Smooth muscle cell of the umbilical artery (primary cell): Measurements from ENCODE around the gene NT5C3B. TPM values are rescaled to one million over a fixed set of nuclear protein-coding genes. Genes with fewer than 3 reads are reported as not detected.

ENCODE experiments used
- total RNA-seq: library from RNA; depleted of rRNA; stranded (reverse); fragments of >200 nt; gene quantifications from 2 replicates; pipeline ENCODE4 v1.2.3, GENCODE V29; 2014

NT5C3B gene
- 35.4 and 44.5 TPM in 2 replicates for total RNA-seq

DNA sequence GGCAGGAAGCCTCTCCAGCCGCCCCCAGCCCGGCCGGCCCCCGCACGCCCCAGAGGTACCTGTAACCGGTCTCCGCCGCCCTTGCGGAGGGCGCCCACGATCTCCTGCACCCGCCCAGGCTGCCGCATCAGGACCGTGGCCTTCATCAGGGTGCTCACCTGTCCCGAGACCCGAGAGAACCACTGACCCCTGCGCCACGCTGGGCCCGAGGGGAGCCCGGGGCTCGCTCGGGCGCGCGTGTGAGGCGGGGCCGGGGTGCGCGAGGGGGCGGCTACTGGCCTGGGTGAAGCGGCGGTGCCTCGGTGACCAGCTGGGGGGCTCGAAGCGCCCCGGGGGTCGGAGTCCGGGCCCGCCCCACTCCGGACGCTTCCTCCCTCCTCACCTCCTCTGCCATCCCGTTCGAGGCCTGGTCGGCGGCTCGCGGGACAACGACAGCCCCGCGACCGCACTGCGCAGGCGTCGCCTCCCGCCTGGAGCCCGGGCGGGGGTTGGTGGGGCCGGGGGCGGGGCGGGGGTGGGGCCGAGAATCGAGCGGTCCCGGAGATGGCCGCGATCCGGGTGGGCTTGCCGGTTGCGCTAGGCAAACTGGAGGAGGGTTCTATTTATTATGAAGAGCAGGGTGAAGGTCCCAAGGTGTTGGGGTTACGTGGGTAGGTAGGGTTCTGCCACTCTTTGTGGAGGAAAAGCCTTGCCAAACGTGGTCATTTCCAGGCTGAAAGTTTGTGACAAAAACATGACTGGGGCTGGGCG is at the start of gene NT5C3B:
Gene NT5C3B (minus strand): TSS at position 433 of the 750 bp plus-strand sequence. CDS start 39 bp downstream, at position 394.

DNA sequence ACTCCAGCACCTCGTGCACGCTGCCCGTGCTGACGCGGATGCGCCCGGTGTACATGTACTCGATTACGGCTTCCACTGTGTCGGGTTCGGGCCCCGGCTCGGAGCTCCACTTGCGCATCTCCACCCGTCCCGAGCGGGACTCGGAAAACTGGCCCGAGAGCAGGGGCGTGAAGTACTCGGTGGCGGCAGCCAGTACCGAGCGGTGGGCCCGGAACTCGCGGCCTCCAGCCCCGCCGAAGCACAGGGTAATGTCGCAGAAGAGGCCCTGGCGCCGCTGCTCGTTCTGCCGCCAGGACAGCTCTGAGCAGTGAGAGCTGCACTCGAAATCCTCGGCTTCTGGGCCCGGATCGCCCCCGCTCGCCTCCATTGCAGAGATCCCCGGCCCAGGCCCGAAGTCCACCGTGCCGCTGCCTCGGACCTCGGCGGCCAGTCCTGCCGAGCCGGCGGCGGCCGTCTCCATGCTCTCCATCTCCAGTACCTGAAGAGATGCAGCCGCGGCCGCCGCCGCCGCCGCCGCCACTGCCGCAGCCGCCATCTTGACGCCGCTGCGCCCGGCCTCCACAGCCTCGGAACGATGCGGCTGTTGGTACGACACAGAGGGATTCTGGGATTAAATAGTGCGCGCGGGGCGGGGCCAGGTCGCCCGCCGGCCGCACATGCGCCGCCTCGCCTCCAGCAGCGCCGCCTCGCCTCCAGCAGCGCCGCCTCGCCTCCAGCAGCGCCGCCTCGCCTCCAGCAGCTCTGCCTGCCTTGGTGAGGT is 29.0 kb upstream of the NT5C3B start, which contains the start of gene KLHL11:
Gene KLHL11 (minus strand): TSS at position 588 of the 760 bp plus-strand sequence. CDS start 53 bp downstream, at position 535.

DNA sequence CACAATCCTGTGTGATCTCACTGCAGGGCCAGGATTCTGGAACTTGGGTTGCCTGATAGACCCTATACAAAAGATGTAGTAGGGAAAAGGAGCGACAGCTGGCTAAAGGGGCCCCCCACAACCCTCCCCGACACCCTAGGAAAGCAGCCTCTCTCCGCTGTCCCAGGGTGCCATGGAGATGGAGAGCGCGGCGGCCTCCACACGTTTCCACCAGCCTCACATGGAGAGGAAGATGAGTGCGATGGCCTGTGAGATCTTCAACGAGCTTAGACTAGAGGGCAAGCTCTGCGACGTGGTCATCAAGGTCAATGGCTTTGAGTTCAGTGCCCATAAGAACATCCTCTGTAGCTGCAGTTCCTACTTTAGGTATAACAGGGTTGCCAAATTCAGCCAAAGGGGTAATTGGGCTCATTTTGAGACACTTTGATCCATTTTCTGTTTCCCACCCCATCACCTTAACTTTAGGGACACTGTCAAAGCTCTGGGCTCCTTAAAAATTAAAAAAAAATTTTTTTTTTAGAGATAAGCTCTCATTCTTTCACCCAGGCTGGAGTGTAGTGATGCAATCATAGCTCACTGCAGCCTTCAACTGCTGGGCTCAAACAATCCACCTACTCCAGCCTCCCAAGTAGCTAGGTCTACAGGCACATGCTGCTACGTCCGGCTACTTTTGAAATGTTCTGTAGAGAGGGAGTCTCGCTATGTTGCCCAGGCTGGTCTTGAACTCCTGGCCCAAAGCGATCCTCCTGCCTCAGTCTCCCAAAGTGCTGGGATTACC is 1.9 kb upstream of the NT5C3B start, which contains the start of gene KLHL10:
Gene KLHL10 (plus strand): TSS at position 65 of the 778 bp plus-strand sequence. CDS start 108 bp downstream, at position 173.

DNA sequence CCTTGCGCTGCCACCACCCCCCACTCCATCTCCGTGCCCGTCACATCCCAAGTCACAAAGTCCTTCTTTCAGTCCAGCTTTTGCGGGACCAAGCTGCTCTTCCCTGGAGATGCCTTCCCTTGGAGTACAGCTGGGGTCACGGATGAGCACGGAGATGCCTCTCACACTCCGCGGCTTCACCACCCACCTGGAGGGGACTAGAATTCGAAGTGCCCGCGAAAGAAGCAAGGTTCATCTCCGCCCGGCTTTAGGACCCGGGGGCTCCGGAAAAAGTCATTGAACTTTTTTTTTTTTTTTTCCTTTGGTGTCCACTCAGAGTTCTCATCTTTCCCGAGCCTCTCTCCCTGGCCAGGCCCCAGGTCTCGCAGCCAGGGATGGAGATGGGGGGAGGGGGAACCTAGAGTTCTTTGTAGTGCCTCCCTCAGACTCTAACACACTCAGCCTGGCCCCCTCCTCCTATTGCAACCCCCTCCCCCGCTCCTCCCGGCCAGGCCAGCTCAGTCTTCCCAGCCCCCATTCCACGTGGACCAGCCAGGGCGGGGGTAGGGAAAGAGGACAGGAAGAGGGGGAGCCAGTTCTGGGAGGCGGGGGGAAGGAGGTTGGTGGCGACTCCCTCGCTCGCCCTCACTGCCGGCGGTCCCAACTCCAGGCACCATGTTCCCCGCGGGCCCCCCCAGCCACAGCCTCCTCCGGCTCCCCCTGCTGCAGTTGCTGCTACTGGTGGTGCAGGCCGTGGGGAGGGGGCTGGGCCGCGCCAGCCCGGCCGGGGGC is 23.5 kb downstream of the NT5C3B start, which contains the start of gene FKBP10:
Gene FKBP10 (plus strand): TSS at position 624 of the 771 bp plus-strand sequence. CDS start 31 bp downstream, at position 655.

DNA sequence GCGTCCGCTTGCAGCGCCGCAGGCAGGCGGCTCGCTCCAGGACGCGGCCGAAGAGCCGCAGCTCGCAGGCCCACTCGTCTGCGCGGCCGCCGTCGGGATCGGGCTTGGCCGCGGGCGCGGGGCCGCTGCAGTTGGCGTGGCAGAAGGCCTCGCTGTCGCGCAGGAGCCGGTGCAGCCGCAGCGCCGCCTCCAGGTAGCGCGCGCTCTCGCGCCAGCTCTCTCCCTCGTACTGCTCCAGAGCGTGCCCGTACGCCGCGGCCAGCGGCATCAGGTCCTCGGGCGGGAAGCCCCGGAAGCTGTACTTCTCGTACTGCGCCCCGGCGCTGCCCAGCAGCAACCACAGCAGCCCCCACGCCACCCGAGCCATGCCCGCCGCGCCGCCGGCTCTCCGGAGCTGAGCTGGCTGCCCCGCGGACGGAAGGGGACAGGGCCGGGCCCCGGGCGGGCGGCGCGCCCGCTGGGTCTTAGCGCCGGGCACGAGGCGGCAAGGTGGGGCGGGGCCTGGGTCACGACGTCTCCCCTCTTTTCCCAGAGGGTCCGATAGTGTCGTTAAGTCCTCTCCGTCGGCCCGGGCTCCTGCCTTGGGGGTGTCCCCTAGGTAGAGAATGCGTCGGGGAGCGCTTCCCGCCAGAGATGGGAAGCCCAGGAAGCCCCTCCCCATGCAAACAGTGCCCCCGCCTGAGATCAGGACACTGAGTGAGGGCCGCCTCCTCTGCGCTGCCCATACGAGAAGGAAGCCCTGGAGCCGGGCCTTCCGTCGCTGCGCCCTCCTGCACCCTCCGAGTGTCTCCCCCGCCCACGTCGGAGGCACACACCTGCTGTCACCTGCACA is 24.3 kb downstream of the NT5C3B start, which contains the start of gene P3H4:
Gene P3H4 (minus strand): TSS at position 401 of the 832 bp plus-strand sequence. CDS start 34 bp downstream, at position 367.

DNA sequence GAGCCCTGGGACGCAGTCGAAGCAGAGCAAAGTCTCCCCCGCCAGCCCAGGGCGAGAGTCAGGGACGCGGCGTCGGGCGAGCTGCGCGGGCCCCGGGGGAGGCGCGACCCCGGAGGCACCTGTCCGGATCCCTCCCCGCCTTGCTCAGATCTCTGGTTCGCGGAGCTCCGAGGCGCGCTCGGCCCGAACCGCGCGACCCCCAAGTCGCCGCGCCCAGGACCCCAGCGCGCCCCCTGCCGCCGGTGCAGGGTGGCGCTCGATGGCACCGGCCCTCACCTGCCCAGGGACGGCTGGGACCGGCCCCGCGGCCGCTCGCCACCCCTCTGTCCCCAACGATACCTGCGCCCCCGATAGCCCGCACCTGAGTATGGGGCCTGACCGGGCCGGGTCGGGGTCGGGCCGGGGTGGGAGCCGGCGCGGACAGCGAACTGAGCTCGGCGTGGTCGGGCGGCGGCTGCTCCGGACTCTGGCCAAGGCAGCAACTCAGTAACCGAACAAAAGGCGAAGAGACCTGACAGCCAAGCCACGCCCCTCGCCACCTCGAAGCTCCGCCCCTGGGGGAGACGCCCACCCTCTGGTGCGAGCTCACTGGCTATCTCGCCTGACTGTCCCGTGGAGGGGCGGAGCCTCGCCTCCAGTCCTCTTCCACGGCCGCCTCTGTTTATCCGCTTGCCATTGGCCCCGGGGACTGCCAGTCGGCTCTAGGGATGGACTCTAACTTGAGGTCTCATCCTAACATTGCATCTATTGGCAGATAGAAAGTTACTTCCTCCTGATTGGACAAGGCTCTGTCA is 49.6 kb downstream of the NT5C3B start, which contains the start of gene JUP:
Gene JUP (minus strand): TSS at position 485 of the 794 bp plus-strand sequence. CDS start 14,857 bp downstream, outside the sequence.

Other genes with a start within 250 kb of the NT5C3B start
- 0.46 TPM in 1 of 2 replicates, not detected in the other for gene KRT14, start 249.3 kb downstream of the NT5C3B start, total RNA-seq
- gene KRT16, start 223.5 kb downstream of the NT5C3B start, total RNA-seq, result not detected in 2 replicates
- gene KRT17, start 211.7 kb downstream of the NT5C3B start, total RNA-seq, result 2.7 and 2.8 TPM in 2 replicates
- 203 and 238 TPM in 2 replicates for gene EIF1, start 147.3 kb downstream of the NT5C3B start, total RNA-seq
- gene GAST, start 123.9 kb downstream of the NT5C3B start, total RNA-seq, result not detected in 2 replicates
- gene HAP1, start 101.6 kb downstream of the NT5C3B start, total RNA-seq, result 0.18 TPM in 1 of 2 replicates, not detected in the other
- 12.8 and 32.9 TPM in 2 replicates for gene JUP, start 49.5 kb downstream of the NT5C3B start, total RNA-seq
- 146 and 214 TPM in 2 replicates for gene P3H4, start 24.3 kb downstream of the NT5C3B start, total RNA-seq
- 1,225 and 1,584 TPM in 2 replicates for gene FKBP10, start 23.2 kb downstream of the NT5C3B start, total RNA-seq
- gene KLHL10, start 1.6 kb upstream of the NT5C3B start, total RNA-seq, result 0.28 TPM in 1 of 2 replicates, not detected in the other
- 30.0 and 32.6 TPM in 2 replicates for gene KLHL11, start 29.2 kb upstream of the NT5C3B start, total RNA-seq
- 379 and 587 TPM in 2 replicates for gene ACLY, start 82.7 kb upstream of the NT5C3B start, total RNA-seq
- 0.30 and 0.37 TPM in 2 replicates for gene ODAD4, start 94.4 kb upstream of the NT5C3B start, total RNA-seq
- gene CNP, start 130.6 kb upstream of the NT5C3B start, total RNA-seq, result 37.7 and 51.1 TPM in 2 replicates
- gene DNAJC7, start 181.2 kb upstream of the NT5C3B start, total RNA-seq, result 65.3 and 71.3 TPM in 2 replicates
- gene NKIRAS2, start 183.9 kb upstream of the NT5C3B start, total RNA-seq, result 20.8 and 29.6 TPM in 2 replicates
- under 0.01 and 0.09 TPM in 2 replicates for gene C17orf113, start 214.4 kb upstream of the NT5C3B start, total RNA-seq